Panc1 (cell line): ENCODE data around the gene FIG4.

ENCODE experiments used
- CTCF ChIP-seq: fragments of 450-650 bp; IDR thresholded peaks from 2 replicates; pipeline ENCODE4 v1.5.1; 2017; ENCODE audit warnings: mild to moderate bottlenecking
- POLR2AphosphoS5 ChIP-seq: IDR thresholded peaks from 2 replicates; pipeline ENCODE4 v1.6.1; 2012; ENCODE audit warnings: mild to moderate bottlenecking, low read depth, low read length, moderate library complexity
- TF ChIP-seq, protein P1 (sequence below), 2 experiments: IDR thresholded peaks; 2 replicates each; pipeline ENCODE4 v1.6.1; 2011 to 2012; ENCODE audit warnings: low read depth in 2 of 2, control low read depth in 1 of 2, low read length in 1 of 2, mild to moderate bottlenecking in 1 of 2, moderate library complexity in 1 of 2; ENCODE audit not compliant: insufficient read depth in 1 of 2

- TF ChIP-seq CTCF (no peak), POLR2AphosphoS5 (no peak)
- TF ChIP-seq, protein P1, sequence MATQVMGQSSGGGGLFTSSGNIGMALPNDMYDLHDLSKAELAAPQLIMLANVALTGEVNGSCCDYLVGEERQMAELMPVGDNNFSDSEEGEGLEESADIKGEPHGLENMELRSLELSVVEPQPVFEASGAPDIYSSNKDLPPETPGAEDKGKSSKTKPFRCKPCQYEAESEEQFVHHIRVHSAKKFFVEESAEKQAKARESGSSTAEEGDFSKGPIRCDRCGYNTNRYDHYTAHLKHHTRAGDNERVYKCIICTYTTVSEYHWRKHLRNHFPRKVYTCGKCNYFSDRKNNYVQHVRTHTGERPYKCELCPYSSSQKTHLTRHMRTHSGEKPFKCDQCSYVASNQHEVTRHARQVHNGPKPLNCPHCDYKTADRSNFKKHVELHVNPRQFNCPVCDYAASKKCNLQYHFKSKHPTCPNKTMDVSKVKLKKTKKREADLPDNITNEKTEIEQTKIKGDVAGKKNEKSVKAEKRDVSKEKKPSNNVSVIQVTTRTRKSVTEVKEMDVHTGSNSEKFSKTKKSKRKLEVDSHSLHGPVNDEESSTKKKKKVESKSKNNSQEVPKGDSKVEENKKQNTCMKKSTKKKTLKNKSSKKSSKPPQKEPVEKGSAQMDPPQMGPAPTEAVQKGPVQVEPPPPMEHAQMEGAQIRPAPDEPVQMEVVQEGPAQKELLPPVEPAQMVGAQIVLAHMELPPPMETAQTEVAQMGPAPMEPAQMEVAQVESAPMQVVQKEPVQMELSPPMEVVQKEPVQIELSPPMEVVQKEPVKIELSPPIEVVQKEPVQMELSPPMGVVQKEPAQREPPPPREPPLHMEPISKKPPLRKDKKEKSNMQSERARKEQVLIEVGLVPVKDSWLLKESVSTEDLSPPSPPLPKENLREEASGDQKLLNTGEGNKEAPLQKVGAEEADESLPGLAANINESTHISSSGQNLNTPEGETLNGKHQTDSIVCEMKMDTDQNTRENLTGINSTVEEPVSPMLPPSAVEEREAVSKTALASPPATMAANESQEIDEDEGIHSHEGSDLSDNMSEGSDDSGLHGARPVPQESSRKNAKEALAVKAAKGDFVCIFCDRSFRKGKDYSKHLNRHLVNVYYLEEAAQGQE (IDR thresholded peaks at IDR 0.05; ENCODE audit: insufficient read depth in 1 of 2, low read depth in 2 of 2, low read length in 1 of 2): no peak
These were observed 79.7 kb downstream of the FIG4 start for GRCh38 chr6:109770779-109771178.
